ENCODE measurements around the gene GOLGA6L24. TPM values are rescaled to one million over a fixed set of nuclear protein-coding genes. Genes with fewer than 3 reads are reported as not detected.

GOLGA6L24 gene, protein sequence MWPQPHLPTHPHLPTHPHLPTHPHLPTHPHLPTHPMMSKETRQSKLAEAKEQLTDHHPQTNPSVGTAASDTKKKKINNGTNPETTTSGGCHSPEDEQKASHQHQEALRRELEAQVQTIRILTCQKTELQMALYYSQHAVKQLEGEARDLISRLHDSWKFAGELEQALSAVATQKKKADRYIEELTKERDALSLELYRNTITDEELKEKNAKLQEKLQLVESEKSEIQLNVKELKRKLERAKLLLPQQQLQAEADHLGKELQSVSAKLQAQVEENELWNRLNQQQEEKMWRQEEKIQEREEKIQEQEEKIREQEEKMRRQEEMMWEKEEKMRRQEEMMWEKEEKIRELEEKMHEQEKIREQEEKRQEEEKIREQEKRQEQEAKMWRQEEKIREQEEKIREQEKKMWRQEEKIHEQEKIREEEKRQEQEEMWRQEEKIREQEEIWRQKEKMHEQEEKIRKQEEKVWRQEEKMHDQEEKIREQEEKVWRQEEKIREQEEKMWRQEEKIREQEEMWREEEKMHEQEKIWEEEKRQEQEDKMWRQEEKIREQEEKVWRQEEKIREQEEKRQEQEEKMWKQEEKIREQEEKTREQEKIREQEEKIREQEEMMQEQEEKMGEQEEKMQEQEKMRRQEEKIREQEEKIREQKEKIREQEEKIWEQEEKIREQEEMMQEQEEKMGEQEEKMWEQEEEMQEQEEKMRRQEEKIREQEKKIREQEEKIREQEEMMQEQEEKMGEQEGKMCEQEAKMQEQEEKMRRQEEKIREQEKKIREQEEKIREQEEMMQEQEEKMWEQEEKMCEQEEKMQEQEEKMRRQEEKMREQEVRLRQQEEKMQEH
- not detected in 5 replicates for total RNA-seq (2022; extraction: Qiagen RNA extraction; ENCODE audit: low read depth)

DNA sequence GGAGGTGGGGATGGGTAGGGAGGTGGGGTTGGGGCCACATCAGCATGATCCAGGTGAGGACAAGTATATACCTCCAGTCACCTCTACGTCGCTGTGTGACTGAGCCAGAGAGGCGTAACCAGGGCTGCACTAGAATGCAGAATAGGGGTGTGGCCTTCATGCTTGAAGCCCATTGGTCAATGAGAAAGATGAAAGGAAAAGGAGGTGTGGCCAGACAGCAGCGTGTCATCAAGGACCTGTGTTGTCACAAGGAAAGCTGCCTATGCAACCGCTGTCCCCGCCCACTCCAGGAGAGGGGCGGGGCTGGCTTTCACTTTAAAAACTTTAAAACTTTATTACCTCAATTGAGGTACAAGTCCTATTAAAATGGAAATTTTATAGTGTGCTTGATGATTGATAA is at the start of gene GOLGA6L24:
TSS of gene GOLGA6L24 (minus strand) at position 101 of the 400 bp plus-strand sequence. CDS start at position 40, 61 bp downstream.

DNA sequence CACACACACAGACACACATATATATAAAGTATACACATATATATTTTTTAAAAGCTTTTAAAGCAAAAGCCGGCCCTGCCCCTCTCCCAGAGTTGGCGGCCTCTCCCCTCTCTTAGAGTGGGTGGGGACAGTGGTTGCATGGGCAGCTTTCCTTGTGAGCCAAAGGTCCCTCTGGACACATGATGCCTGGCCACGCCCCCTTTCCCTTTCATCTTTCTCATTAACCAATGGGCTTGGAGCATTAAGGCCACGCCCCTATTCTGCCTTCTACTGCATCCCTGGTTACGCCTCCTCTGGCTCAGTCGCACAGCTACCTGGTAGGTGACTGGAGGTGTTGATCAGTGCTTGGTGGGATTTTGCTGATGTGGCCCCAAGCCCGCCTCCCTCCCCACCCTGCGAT is 20.5 kb upstream of the GOLGA6L24 start, which contains the start of gene GOLGA8F:
TSS of gene GOLGA8F (plus strand) at position 301 of the 400 bp plus-strand sequence. CDS start at position 399, 98 bp downstream.

DNA sequence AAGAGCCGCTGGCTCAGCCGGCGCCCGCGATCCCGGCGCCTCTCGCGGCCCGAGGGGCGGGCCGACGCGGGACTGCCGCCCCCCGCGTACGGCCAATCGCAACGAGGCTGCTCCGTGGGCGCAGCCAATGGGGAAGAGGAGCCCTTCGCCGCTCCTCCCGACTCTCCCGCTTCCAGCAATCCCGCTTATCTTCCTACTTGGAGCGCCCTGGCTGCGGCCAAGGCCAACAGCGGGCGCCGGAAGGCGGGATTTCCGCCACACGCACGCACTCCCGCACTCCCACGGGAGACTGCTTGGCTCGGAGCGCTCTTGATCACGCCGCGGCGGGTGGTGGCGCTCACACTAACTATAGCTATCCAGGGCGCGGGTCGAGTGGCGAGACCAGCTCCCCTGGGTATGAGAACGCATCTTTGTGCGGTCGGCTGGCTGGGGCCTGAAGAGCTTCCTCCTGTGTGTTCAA is 35.7 kb downstream of the GOLGA6L24 start, which contains the start of gene HERC2:
TSS of gene HERC2 (minus strand) at position 51 of the 460 bp plus-strand sequence. CDS start 746 bp downstream, outside the sequence.

Other genes starting within 250 kb of the GOLGA6L24 start
- gene HERC2, start 35.9 kb downstream of the GOLGA6L24 start, total RNA-seq (2022; extraction: Qiagen RNA extraction; ENCODE audit: low read depth): 38.3 to 51.3 TPM (median 47.0 TPM) in 5 replicates
- gene GOLGA8F, start 20.6 kb upstream of the GOLGA6L24 start, total RNA-seq (2022; extraction: Qiagen RNA extraction; ENCODE audit: low read depth): 0.02 TPM in 1 of 5 replicates, not detected in the others
- gene GOLGA8G, start 174.9 kb upstream of the GOLGA6L24 start, total RNA-seq (2022; extraction: Qiagen RNA extraction; ENCODE audit: low read depth): not detected in 5 replicates
- gene GOLGA6L25, start 195.5 kb upstream of the GOLGA6L24 start, total RNA-seq (2022; extraction: Qiagen RNA extraction; ENCODE audit: low read depth): not detected in 5 replicates

All from A549 treated with RU486 at 1 μM for 4 hours (cell line).